Fibroblast of lung (primary cell): ENCODE results near the gene WDR7. TPM values are rescaled to one million over a fixed set of nuclear protein-coding genes. Genes with fewer than 3 reads are reported as not detected.

Experiments used
- DNase-seq, 2 donors: peaks; one replicate each; pipeline versions ENCODE4 v3.0.0 to v3.0.0-alpha.2; 2010; ENCODE audit warnings: low read depth in 2 of 2
- H2AFZ ChIP-seq: 2 replicates; pipeline ENCODE4 v1.5.1; 2012; ENCODE audit warnings: low read length, control low read depth, inconsistent platforms
- H3K27ac ChIP-seq: 2 replicates; pipeline ENCODE4 v1.5.1; 2011; ENCODE audit warnings: low read length, control low read depth; ENCODE audit not compliant: insufficient read depth
- H3K27me3 ChIP-seq: 2 replicates; pipeline ENCODE4 v1.5.1; 2011; ENCODE audit warnings: mild to moderate bottlenecking, low read length; ENCODE audit not compliant: control insufficient read depth, insufficient read depth
- H3K36me3 ChIP-seq: 2 replicates; pipeline ENCODE4 v1.5.1; 2011; ENCODE audit warnings: low read length; ENCODE audit not compliant: control insufficient read depth, insufficient read depth
- H3K4me1 ChIP-seq: 2 replicates; pipeline ENCODE4 v1.5.1; 2011; ENCODE audit warnings: low read length; ENCODE audit not compliant: control insufficient read depth, insufficient read depth; ENCODE audit errors: extremely low read depth
- H3K4me2 ChIP-seq: 2 replicates; pipeline ENCODE4 v1.5.1; 2011; ENCODE audit warnings: low read length, control low read depth; ENCODE audit not compliant: insufficient read depth; ENCODE audit errors: extremely low read depth
- H3K4me3 ChIP-seq, 4 experiments: fragments of 200-600 bp in 1 of 4; sonication (generic) in 1 of 4; replicated peaks in 1 of 4; 2 replicates each; pipeline ENCODE4 v1.5.1; 2011 to 2016; ENCODE audit warnings: low read length in 4 of 4, low read depth in 3 of 4, mild to moderate bottlenecking in 3 of 4, control low read depth in 2 of 4, inconsistent platforms in 1 of 4, mixed read lengths in 1 of 4; ENCODE audit not compliant: insufficient read depth in 1 of 4; ENCODE audit errors: control extremely low read depth in 1 of 4
- H3K79me2 ChIP-seq: 2 replicates; pipeline ENCODE4 v1.5.1; 2012; ENCODE audit warnings: mild to moderate bottlenecking, low read length, inconsistent platforms; ENCODE audit not compliant: control insufficient read depth, insufficient read depth
- H3K9ac ChIP-seq: 2 replicates; pipeline ENCODE4 v1.5.1; 2011; ENCODE audit warnings: mild to moderate bottlenecking, low read length, control low read depth; ENCODE audit not compliant: insufficient read depth
- H3K9me3 ChIP-seq: 2 replicates; pipeline ENCODE4 v1.5.1; 2012; ENCODE audit warnings: low read depth, low read length; ENCODE audit not compliant: control insufficient read depth, insufficient read depth
- H4K20me1 ChIP-seq: 2 replicates; pipeline ENCODE4 v1.5.1; 2011; ENCODE audit warnings: low read length; ENCODE audit not compliant: control insufficient read depth, insufficient read depth; ENCODE audit errors: extremely low read depth
- EZH2 ChIP-seq: IDR thresholded peaks from 2 replicates; pipeline ENCODE4 v1.5.1; 2012; ENCODE audit warnings: low read length, control low read depth, mild to moderate bottlenecking; ENCODE audit errors: missing control alignments
- polyA plus RNA-seq, 2 donors: library from polyadenylated mRNA; depleted of rRNA in 1 of 2; stranded (reverse) in 1 of 2; unstranded in 1 of 2; fragments of >200 nt; gene quantifications; 2 replicates each; pipeline ENCODE4 v1.2.1, GENCODE V29; 2011 to 2012; ENCODE audit warnings: missing spikeins in 1 of 2
- total RNA-seq: library from RNA; depleted of rRNA; stranded (reverse); fragments of >200 nt; gene quantifications from 2 replicates; pipeline ENCODE4 v1.2.1, GENCODE V29; 2014
- TF ChIP-seq, protein P1 (sequence below), 2 donors: IDR thresholded peaks in 1 of 2; conservative IDR thresholded peaks in 1 of 2; 1 replicate in 1 of 2; 2 replicates in 1 of 2; pipeline ENCODE4 v1.5.1; 2011 to 2012; ENCODE audit warnings: low read length in 2 of 2, control low read depth in 1 of 2, inconsistent platforms in 1 of 2, low read depth in 1 of 2, mild to moderate bottlenecking in 1 of 2

The WDR7 gene
- total and polyA plus RNA-seq, 2 donors (not counting 1 experiment from before 2014, with no cell fraction given) = 7.2 to 27.2 TPM

DNA sequence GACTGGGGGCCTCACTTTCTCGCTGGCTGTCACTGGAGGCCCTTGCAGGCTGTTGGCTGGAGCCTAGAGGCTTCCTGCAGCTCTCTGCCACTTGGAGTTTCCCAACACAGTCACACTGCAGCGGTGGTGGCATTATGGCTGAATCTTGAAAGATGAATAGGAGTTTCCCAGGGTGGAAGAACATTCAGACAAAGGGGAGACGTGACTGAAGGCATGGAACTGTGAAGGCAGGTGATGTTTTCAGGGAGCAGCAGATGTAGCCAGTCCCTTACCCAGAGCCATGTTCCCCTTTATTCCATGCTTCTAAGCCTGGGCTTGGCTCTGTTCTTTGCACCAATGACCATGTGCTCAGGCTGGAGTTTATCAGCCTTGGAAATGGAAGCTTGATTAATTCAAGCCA is 389.0 kb downstream of the WDR7 start:
- Histone ChIP-seq H3K79me2 (no peaks in the 10 kb centered on the region), H2AFZ (no peak overlapping the region), H3K27me3 (no peaks in the 10 kb centered on the region), H3K4me2 (no peak overlapping the region), H3K27ac (no peak overlapping the region), H3K4me1 (no peaks in the 10 kb centered on the region), H3K36me3 (no peaks in the 10 kb centered on the region), H3K9me3 (no peaks in the 10 kb centered on the region), H4K20me1 (no peaks in the 10 kb centered on the region), H3K4me3 (no peak overlapping the region), H3K9ac (no peak overlapping the region)
- TF ChIP-seq EZH2 = no peak
- TF ChIP-seq, protein P1, sequence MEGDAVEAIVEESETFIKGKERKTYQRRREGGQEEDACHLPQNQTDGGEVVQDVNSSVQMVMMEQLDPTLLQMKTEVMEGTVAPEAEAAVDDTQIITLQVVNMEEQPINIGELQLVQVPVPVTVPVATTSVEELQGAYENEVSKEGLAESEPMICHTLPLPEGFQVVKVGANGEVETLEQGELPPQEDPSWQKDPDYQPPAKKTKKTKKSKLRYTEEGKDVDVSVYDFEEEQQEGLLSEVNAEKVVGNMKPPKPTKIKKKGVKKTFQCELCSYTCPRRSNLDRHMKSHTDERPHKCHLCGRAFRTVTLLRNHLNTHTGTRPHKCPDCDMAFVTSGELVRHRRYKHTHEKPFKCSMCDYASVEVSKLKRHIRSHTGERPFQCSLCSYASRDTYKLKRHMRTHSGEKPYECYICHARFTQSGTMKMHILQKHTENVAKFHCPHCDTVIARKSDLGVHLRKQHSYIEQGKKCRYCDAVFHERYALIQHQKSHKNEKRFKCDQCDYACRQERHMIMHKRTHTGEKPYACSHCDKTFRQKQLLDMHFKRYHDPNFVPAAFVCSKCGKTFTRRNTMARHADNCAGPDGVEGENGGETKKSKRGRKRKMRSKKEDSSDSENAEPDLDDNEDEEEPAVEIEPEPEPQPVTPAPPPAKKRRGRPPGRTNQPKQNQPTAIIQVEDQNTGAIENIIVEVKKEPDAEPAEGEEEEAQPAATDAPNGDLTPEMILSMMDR (conservative IDR thresholded peaks at IDR 0.05 in 1 of 2, IDR thresholded peaks at IDR 0.05 in 1 of 2; ENCODE audit: low read depth in 1 of 2, low read length in 2 of 2) = no peak
- DNase-seq = no peak

DNA sequence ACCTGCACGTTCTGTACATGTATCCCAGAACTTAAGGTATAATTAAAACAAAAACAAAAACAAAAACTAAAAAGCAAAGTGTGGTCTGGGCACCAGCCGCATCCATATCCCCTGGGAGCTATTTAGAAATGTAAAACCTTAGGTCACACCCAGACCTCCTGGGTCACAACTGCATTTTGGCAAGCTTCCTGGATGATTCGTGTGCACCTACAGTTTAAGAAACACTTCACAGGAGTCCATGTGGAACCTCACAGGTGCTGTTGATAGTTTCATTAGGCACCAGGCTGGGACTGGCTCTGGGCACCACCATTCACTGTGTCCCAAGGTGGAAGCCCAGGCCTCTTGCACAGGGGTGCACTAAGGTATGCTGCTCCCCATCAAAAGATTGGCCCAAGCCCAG is 392.1 kb downstream of the WDR7 start:
- Histone ChIP-seq H3K4me2 (no peak overlapping the region), H3K27ac (no peak overlapping the region), H3K9ac (no peak overlapping the region), H3K79me2 (no peaks in the 10 kb centered on the region), H4K20me1 (no peaks in the 10 kb centered on the region), H3K27me3 (no peaks in the 10 kb centered on the region), H3K4me3 (no peak overlapping the region), H3K36me3 (no peaks in the 10 kb centered on the region), H3K9me3 (no peaks in the 10 kb centered on the region), H2AFZ (no peak overlapping the region), H3K4me1 (no peaks in the 10 kb centered on the region)
- DNase-seq = no peak
- no peak for TF ChIP-seq EZH2
- TF ChIP-seq, protein P1 (conservative IDR thresholded peaks at IDR 0.05 in 1 of 2, IDR thresholded peaks at IDR 0.05 in 1 of 2; ENCODE audit: low read depth in 1 of 2, low read length in 2 of 2) = no peak

DNA sequence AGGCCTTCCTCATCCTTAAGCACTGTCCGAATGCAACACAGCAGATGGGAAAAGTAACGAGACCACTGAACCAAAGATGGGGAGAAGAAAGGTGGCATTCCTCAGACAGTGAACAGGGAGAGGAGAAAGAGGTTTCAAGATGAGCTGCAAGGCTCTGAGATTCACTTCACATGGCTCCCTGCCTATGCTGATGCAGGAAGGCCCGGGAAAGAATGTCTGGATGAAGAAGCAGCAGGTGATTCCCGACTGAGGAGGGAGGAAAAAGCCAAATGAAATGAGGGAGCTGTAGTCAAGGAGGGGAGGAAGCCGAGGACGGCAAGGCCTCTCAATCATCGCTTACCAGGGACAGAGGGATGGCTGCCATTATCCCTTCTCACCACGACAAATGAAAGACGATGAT is 397.2 kb downstream of the WDR7 start:
- no peak overlapping the region for H2AFZ ChIP-seq
- no peak for TF ChIP-seq EZH2
- TF ChIP-seq, protein P1 (conservative IDR thresholded peaks at IDR 0.05 in 1 of 2, IDR thresholded peaks at IDR 0.05 in 1 of 2; ENCODE audit: low read depth in 1 of 2, low read length in 2 of 2) = no peak

More for the DNA sequence above, 397.2 kb downstream of the WDR7 start:
- Histone ChIP-seq H4K20me1 (no peaks in the 10 kb centered on the region), H3K9ac (no peak overlapping the region), H3K27ac (no peak overlapping the region), H3K36me3 (no peaks in the 10 kb centered on the region), H3K27me3 (no peaks in the 10 kb centered on the region), H3K79me2 (no peaks in the 10 kb centered on the region), H3K4me2 (no peak overlapping the region), H3K4me1 (no peaks in the 10 kb centered on the region), H3K9me3 (no peaks in the 10 kb centered on the region), H3K4me3 (no peak overlapping the region)
- DNase-seq = no peak
